ENCODE data around the gene ATP9B. TPM values are rescaled to one million over a fixed set of nuclear protein-coding genes. Genes with fewer than 3 reads are reported as not detected.

Gene ATP9B
- polyA plus RNA-seq, 1 of the 3 experiments (the other 2 are of a cell fraction): 11.2 TPM

- Histone ChIP-seq H3K9ac (no peak overlapping the region), H3K9me3 (no peaks in the 10 kb centered on the region), H3K79me2 (ENCODE audit: insufficient read depth) (no peaks in the 10 kb centered on the region), H3K27me3 (ENCODE audit: insufficient read depth) (peaks cover 39% of the 10 kb centered on the region), H4K20me1 (ENCODE audit: insufficient read depth) (no peaks in the 10 kb centered on the region), H3K4me3 (ENCODE audit: low read depth in 2 of 2, low read length in 1 of 2) (no peak overlapping the region), H3K9me2 (no peaks in the 10 kb centered on the region), H3K4me2 (no peak overlapping the region), H3F3A (replicated peaks; ENCODE audit: insufficient read depth) (no peaks in the 10 kb centered on the region), H3K4me1 (ENCODE audit: control insufficient read depth in 1 of 2, insufficient read depth in 2 of 2, low read depth in 1 of 2, low read length in 1 of 2) (no peaks in the 10 kb centered on the region; a peak in 1 of 4 replicates), H3K27ac (ENCODE audit: low read depth in 2 of 2, low read length in 1 of 2) (no peak overlapping the region), H2AFZ (ENCODE audit: low read depth) (no peak overlapping the region), H3K36me3 (replicated peaks in 1 of 2; ENCODE audit: control insufficient read depth in 1 of 2, insufficient read depth in 2 of 2, low read length in 1 of 2) (peaks cover 3 to 6% of the 10 kb centered on the region in 2 experiments)
- 63% methylated on average over 19 of the region's 30 CpGs for WGBS (ENCODE audit: low lambda C conversion rate)
- POLR2A ChIA-PET: no interaction called here
- TF ChIP-seq FOXM1 (IDR thresholded peaks at IDR 0.05; ENCODE audit: low read depth) (no peak), POLR2AphosphoS5 (IDR thresholded peaks at IDR 0.05; ENCODE audit: low read depth, low read length) (0 out of 2 replicates have a peak, but pooled peaks have one; percentile 13), MXI1 (IDR thresholded peaks at IDR 0.05; ENCODE audit: low read depth, low read length) (no peak), CTCF (IDR thresholded peaks at IDR 0.05) (peak; percentile 86), SMC3 (IDR thresholded peaks at IDR 0.05; ENCODE audit: low read depth, low read length) (peak; percentile 78), FOXJ3 (CRISPR knock-in tag; IDR thresholded peaks at IDR 0.05) (no peak), GABPA (IDR thresholded peaks at IDR 0.05; ENCODE audit: low read depth) (no peak), RCOR1 (IDR thresholded peaks at IDR 0.05; ENCODE audit: low read length) (no peak), RAD21 (IDR thresholded peaks at IDR 0.05; ENCODE audit: low read length) (peak; percentile 86), TEAD4 (IDR thresholded peaks at IDR 0.05; ENCODE audit: borderline replicate concordance, insufficient read depth) (no peak), EZH2phosphoT487 (IDR thresholded peaks at IDR 0.05; ENCODE audit: borderline replicate concordance, low read depth) (no peak), TAF1 (IDR thresholded peaks at IDR 0.05; ENCODE audit: borderline replicate concordance, low read depth, low read length) (no peak), CHD2 (IDR thresholded peaks at IDR 0.05; ENCODE audit: low read length, partially characterized antibody) (no peak)
- CTCF ChIA-PET: interaction anchor here (0.7 to 7.0 kb wide), 28 partner anchors 9 to 508 kb away, joined by 3 to 41 read pairs (median 4); no protein-coding TSS in a partner anchor
- peak; percentile 92 for DNase-seq
These were observed 311.9 kb downstream of the ATP9B start for GRCh38 chr18:79380816-79381806.

GRCh38 chr18:79381811-79382311, 312.7 kb downstream of the ATP9B start:
- 32% methylated on average over 9 of the region's 16 CpGs for WGBS (ENCODE audit: low lambda C conversion rate)
- CTCF ChIA-PET: interaction anchor here (0.9 to 7.0 kb wide), 16 partner anchors 8 to 508 kb away, joined by 3 to 41 read pairs (median 4); no protein-coding TSS in a partner anchor
- TF ChIP-seq MAX (IDR thresholded peaks at IDR 0.05; ENCODE audit: low read depth) (no peak), EP300 (IDR thresholded peaks at IDR 0.05; ENCODE audit: borderline replicate concordance in 1 of 2, low read depth in 1 of 2, low read length in 1 of 2) (no peak), TAF1 (IDR thresholded peaks at IDR 0.05; ENCODE audit: borderline replicate concordance, low read depth, low read length) (no peak), YY1 (IDR thresholded peaks at IDR 0.05; ENCODE audit: low read depth) (no peak), TCF12 (IDR thresholded peaks at IDR 0.05) (no peak), RFX5 (IDR thresholded peaks at IDR 0.05; ENCODE audit: low read length) (no peak), FOSL2 (IDR thresholded peaks at IDR 0.05; ENCODE audit: borderline replicate concordance, low read depth) (no peak)
- H3K79me2 ChIP-seq (ENCODE audit: insufficient read depth): no peaks in the 10 kb centered on the region
- peaks cover 3 to 6% of the 10 kb centered on the region in 2 experiments for H3K36me3 ChIP-seq (replicated peaks in 1 of 2; ENCODE audit: control insufficient read depth in 1 of 2, insufficient read depth in 2 of 2, low read length in 1 of 2)
- H2AFZ ChIP-seq (ENCODE audit: low read depth): no peak overlapping the region
- H3F3A ChIP-seq (replicated peaks; ENCODE audit: insufficient read depth): no peaks in the 10 kb centered on the region
- H3K27ac ChIP-seq (ENCODE audit: low read depth in 2 of 2, low read length in 1 of 2): no peak overlapping the region
- peaks cover 47% of the 10 kb centered on the region for H3K27me3 ChIP-seq (ENCODE audit: insufficient read depth)
- H3K4me1 ChIP-seq (ENCODE audit: control insufficient read depth in 1 of 2, insufficient read depth in 2 of 2, low read depth in 1 of 2, low read length in 1 of 2): no peaks in the 10 kb centered on the region; a peak in 1 of 4 replicates
- H4K20me1 ChIP-seq (ENCODE audit: insufficient read depth): no peaks in the 10 kb centered on the region
- no peak for DNase-seq
- POLR2A ChIA-PET: no interaction called here
- no peaks in the 10 kb centered on the region for H3K9me2 ChIP-seq
- no peaks in the 10 kb centered on the region for H3K9me3 ChIP-seq
- H3K4me3 ChIP-seq (ENCODE audit: low read depth in 2 of 2, low read length in 1 of 2): no peak overlapping the region
- no peak overlapping the region for H3K9ac ChIP-seq
- no peak overlapping the region for H3K4me2 ChIP-seq
